Measurements from ENCODE around the gene PIGM. TPM values are rescaled to one million over a fixed set of nuclear protein-coding genes. Genes with fewer than 3 reads are reported as not detected.

Gene PIGM
- total RNA-seq, 2 donors from 2014 or later: 5.0 to 6.8 TPM

DNA sequence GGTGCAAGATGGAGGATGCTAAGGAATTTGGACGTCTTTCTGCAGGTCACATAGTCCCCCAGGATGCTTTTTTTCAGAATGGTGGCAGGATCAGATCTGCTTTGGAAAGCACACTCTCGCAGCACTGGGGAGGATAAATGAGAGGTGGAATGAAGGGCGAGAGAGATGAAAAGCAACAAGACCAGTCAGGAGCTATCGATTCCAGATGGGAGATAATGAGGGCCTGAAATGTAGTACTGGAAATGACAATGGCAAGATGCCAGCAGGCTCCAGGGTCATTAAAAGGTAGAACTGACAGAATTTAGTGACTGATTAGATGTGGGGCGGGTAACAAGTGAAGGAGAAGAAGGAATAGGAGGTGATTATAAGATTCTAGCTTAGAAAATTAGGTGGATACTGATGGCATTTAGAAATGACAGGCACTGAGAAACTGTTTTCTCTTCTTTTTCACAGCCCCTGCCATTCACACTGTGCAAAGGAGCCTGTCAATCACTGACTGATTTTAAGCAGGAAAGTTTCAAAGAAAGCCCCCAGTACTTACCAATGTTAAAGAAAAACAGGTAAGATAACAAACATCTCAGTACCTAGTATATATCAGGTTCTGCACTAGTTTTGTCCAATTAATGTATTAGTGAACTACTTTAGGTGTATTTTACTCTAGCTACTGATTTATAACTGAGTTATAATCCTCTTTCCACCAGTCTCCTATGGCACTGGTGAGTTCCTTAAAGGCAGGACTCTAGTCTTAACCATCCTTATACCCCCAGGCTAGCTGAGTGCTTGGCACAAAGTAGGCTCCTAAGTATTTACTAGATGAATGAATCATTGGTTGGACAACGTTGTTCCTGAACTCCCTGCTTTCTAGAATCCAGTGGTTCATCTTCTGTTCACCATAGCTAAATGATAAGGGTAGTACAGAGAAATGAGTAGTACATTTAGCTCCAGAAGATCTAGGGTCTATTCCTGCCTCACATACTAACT lies 9.2 kb downstream of the PIGM start:
- Histone ChIP-seq H3K27ac (no peak overlapping the region), H3K4me1 (ENCODE audit: control insufficient read depth in 1 of 2, low read depth in 2 of 2) (peaks cover 0 to 8% of the 10 kb centered on the region in 2 donors)

DNA sequence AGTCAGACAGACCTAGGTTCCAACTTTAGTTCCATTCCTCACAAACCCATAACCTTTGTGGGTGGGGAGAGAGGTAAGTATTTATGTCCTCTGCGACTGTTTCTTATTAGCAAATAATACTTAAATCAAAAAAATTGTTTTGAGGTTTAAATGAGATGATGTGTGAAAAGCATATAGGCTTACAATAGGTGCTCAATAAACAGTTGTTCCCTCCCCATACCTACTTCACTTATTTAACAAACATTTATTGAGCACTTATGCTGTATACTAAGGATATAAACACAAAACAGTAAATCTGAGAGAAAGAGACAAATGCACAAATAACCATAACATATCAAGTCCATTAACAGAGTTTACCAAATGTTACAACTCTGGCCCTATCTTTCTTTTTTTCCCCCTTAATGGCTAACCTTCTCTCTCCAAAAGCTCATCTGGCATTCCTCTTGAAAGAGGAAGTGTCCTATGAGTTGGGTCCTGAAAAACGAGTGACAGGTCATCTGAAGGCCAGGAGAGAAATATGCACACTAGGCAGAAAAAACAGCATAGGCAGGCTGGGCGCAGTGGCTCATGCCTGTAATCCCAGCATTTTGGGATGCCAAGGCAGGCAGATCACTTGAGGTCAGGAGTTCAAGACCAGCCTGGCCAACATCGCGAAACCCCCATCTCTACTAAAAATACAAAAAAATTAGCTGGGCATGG lies 10.3 kb downstream of the PIGM start:
- no peak for ATAC-seq (ENCODE audit: insufficient number of reproducible peaks, low FRiP score, low read depth)
- Histone ChIP-seq H3K36me3 (no peaks in the 10 kb centered on the region), H3K27ac (no peak overlapping the region), H3K4me3 (no peak overlapping the region), H3K4me1 (ENCODE audit: control insufficient read depth in 1 of 2, low read depth in 2 of 2) (peaks cover 0 to 8% of the 10 kb centered on the region in 2 donors), H3K9me3 (no peaks in the 10 kb centered on the region), H3K27me3 (replicated peaks; ENCODE audit: insufficient read depth) (no peaks in the 10 kb centered on the region)
- no peak for DNase-seq (ENCODE audit: low spot score)
- TF ChIP-seq, protein P1, sequence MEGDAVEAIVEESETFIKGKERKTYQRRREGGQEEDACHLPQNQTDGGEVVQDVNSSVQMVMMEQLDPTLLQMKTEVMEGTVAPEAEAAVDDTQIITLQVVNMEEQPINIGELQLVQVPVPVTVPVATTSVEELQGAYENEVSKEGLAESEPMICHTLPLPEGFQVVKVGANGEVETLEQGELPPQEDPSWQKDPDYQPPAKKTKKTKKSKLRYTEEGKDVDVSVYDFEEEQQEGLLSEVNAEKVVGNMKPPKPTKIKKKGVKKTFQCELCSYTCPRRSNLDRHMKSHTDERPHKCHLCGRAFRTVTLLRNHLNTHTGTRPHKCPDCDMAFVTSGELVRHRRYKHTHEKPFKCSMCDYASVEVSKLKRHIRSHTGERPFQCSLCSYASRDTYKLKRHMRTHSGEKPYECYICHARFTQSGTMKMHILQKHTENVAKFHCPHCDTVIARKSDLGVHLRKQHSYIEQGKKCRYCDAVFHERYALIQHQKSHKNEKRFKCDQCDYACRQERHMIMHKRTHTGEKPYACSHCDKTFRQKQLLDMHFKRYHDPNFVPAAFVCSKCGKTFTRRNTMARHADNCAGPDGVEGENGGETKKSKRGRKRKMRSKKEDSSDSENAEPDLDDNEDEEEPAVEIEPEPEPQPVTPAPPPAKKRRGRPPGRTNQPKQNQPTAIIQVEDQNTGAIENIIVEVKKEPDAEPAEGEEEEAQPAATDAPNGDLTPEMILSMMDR (IDR thresholded peaks at IDR 0.05): no peak

More for the DNA sequence above, 9.2 kb downstream of the PIGM start:
- ATAC-seq (ENCODE audit: insufficient number of reproducible peaks, low FRiP score, low read depth) (no peak), DNase-seq (ENCODE audit: low spot score) (no peak)
- no peak overlapping the region for H3K4me3 ChIP-seq
- H3K36me3 ChIP-seq: no peaks in the 10 kb centered on the region
- H3K9me3 ChIP-seq: no peaks in the 10 kb centered on the region
- TF ChIP-seq, protein P1 (IDR thresholded peaks at IDR 0.05): no peak
- no peaks in the 10 kb centered on the region for H3K27me3 ChIP-seq (replicated peaks; ENCODE audit: insufficient read depth)

DNA sequence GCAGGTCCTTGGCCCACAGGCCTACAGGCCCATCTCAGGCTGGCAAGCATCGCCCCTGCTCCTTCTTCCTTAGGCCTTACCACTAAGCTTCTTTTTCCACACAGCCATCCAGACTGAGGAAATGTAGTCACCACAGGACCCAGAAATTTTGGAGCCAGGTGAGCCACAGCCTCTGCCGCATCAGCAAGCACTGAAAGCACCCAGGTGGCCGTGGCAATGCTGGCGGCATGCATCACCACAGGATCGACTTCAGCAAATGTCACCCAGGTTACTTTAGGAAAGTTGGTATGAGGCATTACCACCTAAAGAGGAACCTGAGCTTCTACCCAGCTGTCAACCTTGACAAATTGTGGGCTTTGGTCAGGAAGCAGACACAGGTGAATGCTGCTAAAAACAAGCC lies 11.6 kb downstream of the PIGM start:
- H3K27ac ChIP-seq: no peak overlapping the region
- H3K27me3 ChIP-seq (replicated peaks; ENCODE audit: insufficient read depth): no peaks in the 10 kb centered on the region
- no peaks in the 10 kb centered on the region for H3K9me3 ChIP-seq
- H3K36me3 ChIP-seq: no peaks in the 10 kb centered on the region
- no peak for ATAC-seq (ENCODE audit: insufficient number of reproducible peaks, low FRiP score, low read depth)
- peaks cover 0 to 8% of the 10 kb centered on the region in 2 donors for H3K4me1 ChIP-seq (ENCODE audit: control insufficient read depth in 1 of 2, low read depth in 2 of 2)
- no peak for DNase-seq (ENCODE audit: low spot score)
- no peak overlapping the region for H3K4me3 ChIP-seq
- TF ChIP-seq, protein P1 (IDR thresholded peaks at IDR 0.05): no peak

DNA sequence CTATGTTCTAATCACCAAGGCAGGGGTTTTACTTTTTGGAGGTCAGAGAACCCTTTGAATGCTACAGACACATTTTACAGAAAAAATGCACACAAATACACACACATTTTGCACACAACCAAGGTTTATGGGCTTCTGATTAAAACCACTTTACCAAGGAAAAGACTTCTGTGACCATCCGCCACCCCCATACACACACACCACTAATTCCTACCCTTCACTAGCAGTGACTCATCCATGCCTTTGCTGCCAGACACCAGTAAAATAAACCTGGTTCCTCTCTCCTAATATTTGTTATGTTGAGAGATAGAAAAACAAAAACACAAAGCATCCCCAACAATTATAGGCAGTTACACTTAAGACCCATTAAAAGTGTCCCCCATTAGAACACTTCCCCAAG lies 12.9 kb downstream of the PIGM start:
- Histone ChIP-seq H3K4me3 (no peak overlapping the region), H3K4me1 (ENCODE audit: control insufficient read depth in 1 of 2, low read depth in 2 of 2) (no peaks in the 10 kb centered on the region), H3K27ac (no peak overlapping the region), H3K27me3 (replicated peaks; ENCODE audit: insufficient read depth) (no peaks in the 10 kb centered on the region), H3K9me3 (no peaks in the 10 kb centered on the region), H3K36me3 (no peaks in the 10 kb centered on the region)
- no peak for ATAC-seq (ENCODE audit: insufficient number of reproducible peaks, low FRiP score, low read depth)
- TF ChIP-seq, protein P1 (IDR thresholded peaks at IDR 0.05): no peak
- no peak for DNase-seq (ENCODE audit: low spot score)

DNA sequence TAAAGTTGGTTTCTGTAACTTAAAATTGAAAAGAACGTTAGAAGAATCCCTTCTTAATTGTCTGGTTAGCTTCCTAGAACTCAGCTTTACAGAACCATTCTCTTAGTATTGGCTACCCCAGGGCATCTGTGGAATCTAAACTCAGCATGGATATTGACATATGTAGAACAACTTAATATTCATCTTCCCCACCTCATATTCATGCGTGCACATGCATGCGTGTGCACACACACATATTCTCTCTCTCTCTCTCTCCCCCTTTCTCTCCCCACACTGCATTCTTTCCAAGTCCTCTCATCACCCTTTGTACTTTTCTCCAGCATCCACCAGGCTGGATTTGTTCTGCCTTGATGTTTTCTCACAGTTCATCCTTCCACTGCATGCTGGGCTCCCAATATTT lies 13.4 kb downstream of the PIGM start:
- no peak overlapping the region for H3K27ac ChIP-seq
- DNase-seq (ENCODE audit: low spot score) (no peak), ATAC-seq (ENCODE audit: insufficient number of reproducible peaks, low FRiP score, low read depth) (no peak)
- no peaks in the 10 kb centered on the region for H3K4me1 ChIP-seq (ENCODE audit: control insufficient read depth in 1 of 2, low read depth in 2 of 2)
- no peaks in the 10 kb centered on the region for H3K36me3 ChIP-seq
- TF ChIP-seq, protein P1 (IDR thresholded peaks at IDR 0.05): no peak
- no peaks in the 10 kb centered on the region for H3K27me3 ChIP-seq (replicated peaks; ENCODE audit: insufficient read depth)
- no peaks in the 10 kb centered on the region for H3K9me3 ChIP-seq
- H3K4me3 ChIP-seq: no peak overlapping the region

All from thoracic aorta (tissue), 2 donors.